Ovary (tissue), 3 donors: Measurements from ENCODE around the gene NHS.

Experiments used
- CTCF ChIP-seq, 3 donors: fragments of 450-650 bp in 2 of 3; fragments of 200-600 bp in 1 of 3; IDR thresholded peaks; one replicate each; pipeline versions ENCODE4 v1.5.1 to v1.8.0; 2016 to 2022; ENCODE audit warnings: antibody characterized with exemption in 3 of 3, mild to moderate bottlenecking in 1 of 3
- POLR2A ChIP-seq: fragments of 450-650 bp; IDR thresholded peaks from one replicate; pipeline ENCODE4 v1.6.1; 2017; ENCODE audit warnings: antibody characterized with exemption, mild to moderate bottlenecking, moderate library complexity
- donor health status: DM: no; HTN: no; CAD: no.

GRCh38 chrX:17449866-17450265 lies 74.9 kb downstream of the NHS start:
- TF ChIP-seq CTCF (IDR thresholded peaks at IDR 0.05): no peak
- TF ChIP-seq POLR2A: no peak
